ENCODE results near the gene SAMHD1. TPM values are rescaled to one million over a fixed set of nuclear protein-coding genes. Genes with fewer than 3 reads are reported as not detected.

The SAMHD1 gene
- total and polyA plus RNA-seq, 2 of the 13 experiments (the other 11 are each of a cell fraction or from before 2014, with no cell fraction given), result 16.9 to 43.5 TPM

DNA sequence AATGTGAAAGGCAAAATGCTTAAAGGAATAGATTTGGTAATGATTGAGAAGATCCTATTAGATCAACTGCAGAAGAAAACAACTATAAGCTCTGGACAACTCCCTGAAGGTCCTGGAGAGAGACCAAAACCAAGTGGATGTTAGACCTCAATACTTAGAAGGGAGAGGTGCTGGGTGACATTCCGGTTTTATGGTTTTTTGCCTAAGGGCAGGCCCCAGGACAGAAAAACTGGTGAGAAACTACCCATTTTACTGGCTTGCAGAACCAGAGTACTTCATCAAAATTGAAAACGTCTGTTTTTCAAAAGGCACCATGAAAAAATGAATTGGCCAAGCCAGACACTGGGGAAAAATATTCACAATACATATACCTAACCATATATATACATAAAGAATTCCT lies 26.3 kb downstream of the SAMHD1 start (continued):
- TF ChIP-seq NRL (CRISPR knock-in tag; IDR thresholded peaks at IDR 0.05; ENCODE audit: borderline replicate concordance) (no peak), HOXA5 (CRISPR knock-in tag; IDR thresholded peaks at IDR 0.05) (no peak), HNF4A (CRISPR knock-in tag; IDR thresholded peaks at IDR 0.05) (no peak), SMARCC2 (IDR thresholded peaks at IDR 0.05) (no peak), RFX3 (CRISPR knock-in tag; IDR thresholded peaks at IDR 0.05) (no peak)

DNA sequence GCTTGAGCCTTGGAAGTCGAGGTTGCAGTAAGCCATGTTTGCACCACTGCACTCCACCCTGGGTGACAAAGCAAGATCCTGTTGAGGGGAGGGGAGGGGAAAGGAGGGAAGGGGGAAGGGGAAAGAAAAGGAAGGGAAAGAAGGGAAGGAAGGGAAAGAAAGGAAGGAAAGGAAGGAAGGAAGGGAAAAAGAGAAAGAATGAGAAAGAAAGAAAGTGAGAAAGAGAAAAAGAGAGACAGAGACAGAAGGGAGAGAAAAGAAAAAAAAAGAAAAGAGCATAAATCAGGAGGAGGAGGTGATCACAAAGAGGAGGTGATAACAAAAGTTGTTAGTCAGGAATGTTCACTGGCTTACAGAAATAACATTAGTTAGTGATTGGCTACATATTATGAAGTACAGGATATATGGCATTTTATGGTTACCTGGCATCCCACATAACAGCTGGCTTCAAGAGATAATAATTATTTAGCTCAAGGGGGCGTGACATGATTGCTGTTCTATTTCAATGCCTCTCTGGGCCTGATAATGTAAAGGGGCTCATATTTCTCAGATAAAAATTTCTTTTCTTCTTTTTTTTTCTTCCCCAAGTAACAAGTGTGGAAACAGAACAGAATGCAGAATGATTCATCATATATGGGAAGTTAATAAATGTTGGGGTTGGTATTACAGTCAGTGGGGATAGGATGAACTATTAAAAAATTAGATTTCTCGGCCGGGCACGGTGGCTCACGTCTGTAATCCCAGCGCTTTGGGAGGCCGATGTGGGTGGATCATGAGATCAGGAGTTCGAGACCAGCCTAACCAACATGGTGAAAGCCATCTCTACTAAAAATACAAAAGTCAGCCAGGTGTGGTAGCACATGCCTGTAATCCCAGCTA lies 27.1 kb downstream of the SAMHD1 start:
- H3K36me3 ChIP-seq (replicated peaks in 1 of 2; ENCODE audit: control insufficient read depth in 1 of 2, insufficient read depth in 2 of 2, low read length in 2 of 2), result peaks cover 3 to 11% of the 10 kb centered on the region in 2 experiments; a peak in 4 of 5 replicates
- DNase-seq (ENCODE audit: low spot score) (no peak), ATAC-seq (no peak), FAIRE-seq (no peak)
- H3K27ac ChIP-seq (ENCODE audit: extremely low read length, insufficient read depth, low read length), result no peak overlapping the region
- H3K27me3 ChIP-seq (ENCODE audit: control insufficient read depth in 1 of 2, insufficient read depth in 2 of 2, low read length in 2 of 2), result no peaks in the 10 kb centered on the region
- no peak overlapping the region for H2AFZ ChIP-seq (ENCODE audit: low read length)
- no peaks in the 10 kb centered on the region for H3K79me2 ChIP-seq (ENCODE audit: insufficient read depth, low read length)
- no TSS peak for BruUV-seq (replicated peaks)
- intact Hi-C loops (cut with micrococcal nuclease; ENCODE audit: unreplicated experiment), result no loop called here
- in situ Hi-C loops (cut with HindIII; ENCODE audit: extremely low pct_ligation_motif_present, low pct_unique_long_range_greater_than_20kb), result no loop called here
- H3K4me2 ChIP-seq (ENCODE audit: low read depth, low read length), result no peak overlapping the region
- no peaks in the 10 kb centered on the region for H4K20me1 ChIP-seq (ENCODE audit: insufficient read depth, low read length)
- H3K4me3 ChIP-seq (replicated peaks in 1 of 3; ENCODE audit: insufficient read depth in 1 of 3, low read depth in 2 of 3, low read length in 3 of 3), result no peak overlapping the region
- H3K9me3 ChIP-seq (ENCODE audit: low read length), result no peaks in the 10 kb centered on the region
- peaks cover 13% of the 10 kb centered on the region for H3K4me1 ChIP-seq (ENCODE audit: insufficient read depth, low read length)
- CTCF ChIA-PET (ENCODE audit: low intra/inter-chr PET ratio, low total read pairs), result no interaction called here
- H3K9ac ChIP-seq (ENCODE audit: insufficient read depth, low read depth, low read length), result no peak overlapping the region
- WGBS (ENCODE audit: low lambda C conversion rate), result 93% methylated on average over 9 of the region's 9 CpGs
- POLR2A ChIA-PET, result no interaction called here
- TF ChIP-seq ZNF282 (IDR thresholded peaks at IDR 0.05; ENCODE audit: partially characterized antibody) (peak; percentile 87), ZNF614 (CRISPR knock-in tag; IDR thresholded peaks at IDR 0.05; ENCODE audit: borderline replicate concordance) (no peak), EHMT2 (IDR thresholded peaks at IDR 0.05; ENCODE audit: borderline replicate concordance, low read depth, low read length) (no peak), ZNF839 (CRISPR knock-in tag; IDR thresholded peaks at IDR 0.05; ENCODE audit: borderline replicate concordance) (no peak), NONO (IDR thresholded peaks at IDR 0.05) (peak; percentile 71; the same call in 1 of the 2 replicates), NONO (CRISPR knock-in tag; conservative IDR thresholded peaks at IDR 0.05) (no peak), FOXA1 (IDR thresholded peaks at IDR 0.05) (0 out of 2 replicates have a peak, but pooled peaks have one; percentile 9), FOXA1 (CRISPR knock-in tag; IDR thresholded peaks at IDR 0.05) (no peak), HNRNPK (IDR thresholded peaks at IDR 0.05; ENCODE audit: low read depth, low read length, poor library complexity, severe bottlenecking) (peak; percentile 69), SOX6 (IDR thresholded peaks at IDR 0.05) (peak; percentile 86; the same call in 1 of the 2 replicates), SOX6 (CRISPR knock-in tag; IDR thresholded peaks at IDR 0.05) (no peak)
- TF ChIP-seq, protein P1, sequence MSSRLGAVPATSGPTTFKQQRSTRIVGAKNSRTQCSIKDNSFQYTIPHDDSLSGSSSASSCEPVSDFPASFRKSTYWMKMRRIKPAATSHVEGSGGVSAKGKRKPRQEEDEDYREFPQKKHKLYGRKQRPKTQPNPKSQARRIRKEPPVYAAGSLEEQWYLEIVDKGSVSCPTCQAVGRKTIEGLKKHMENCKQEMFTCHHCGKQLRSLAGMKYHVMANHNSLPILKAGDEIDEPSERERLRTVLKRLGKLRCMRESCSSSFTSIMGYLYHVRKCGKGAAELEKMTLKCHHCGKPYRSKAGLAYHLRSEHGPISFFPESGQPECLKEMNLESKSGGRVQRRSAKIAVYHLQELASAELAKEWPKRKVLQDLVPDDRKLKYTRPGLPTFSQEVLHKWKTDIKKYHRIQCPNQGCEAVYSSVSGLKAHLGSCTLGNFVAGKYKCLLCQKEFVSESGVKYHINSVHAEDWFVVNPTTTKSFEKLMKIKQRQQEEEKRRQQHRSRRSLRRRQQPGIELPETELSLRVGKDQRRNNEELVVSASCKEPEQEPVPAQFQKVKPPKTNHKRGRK (CRISPR knock-in tag; IDR thresholded peaks at IDR 0.05), result peak; percentile 47; the same call in 1 of the 2 replicates
